ENCODE data around the gene CDKN2D.
A peak's percentile ranks its signal among the peaks of the same experiment; 100 is the strongest.

Gene CDKN2D

DNA sequence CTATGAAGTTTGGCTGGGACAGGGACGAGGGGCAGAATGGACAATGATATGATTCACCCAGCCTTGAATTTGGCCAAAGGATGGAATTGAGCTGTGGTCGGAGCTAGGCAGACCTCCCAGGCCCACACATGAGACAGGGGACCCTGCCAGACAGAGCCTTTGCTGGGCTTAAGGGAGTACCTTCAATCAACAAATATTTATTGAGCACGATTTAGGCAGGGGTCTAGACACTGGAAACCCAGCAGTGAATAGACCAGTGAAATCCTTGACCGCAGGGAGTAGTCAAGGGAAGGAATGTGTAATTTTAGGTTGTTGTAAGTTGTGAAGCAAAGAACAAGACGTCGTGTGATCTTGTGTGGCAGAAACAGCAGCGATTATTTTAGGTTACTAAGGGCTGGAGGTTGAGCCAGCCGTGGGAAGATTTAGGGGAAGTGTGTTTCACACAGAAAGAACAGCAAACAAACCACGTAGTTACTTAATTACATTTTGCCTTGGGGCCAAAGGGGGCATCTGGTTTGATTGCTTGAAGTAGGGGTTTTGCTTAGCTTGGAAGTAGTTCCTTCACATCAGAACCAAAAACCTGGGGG is 35.2 kb upstream of the CDKN2D start:
- Histone ChIP-seq H3K4me1 (ENCODE audit: control extremely low read depth in 1 of 4, control insufficient read depth in 4 of 4, insufficient read depth in 4 of 4, low read length in 3 of 4) (peaks cover 10 to 37% (median 28%) of the 10 kb centered on the region in 4 experiments), H3K4me3 (ENCODE audit: control insufficient read depth in 1 of 7, extremely low read depth in 1 of 7, insufficient read depth in 4 of 7, low read depth in 2 of 7, low read length in 6 of 7) (peak overlapping the region; percentile 85 to 95 (median 91)), H3K36me3 (ENCODE audit: control insufficient read depth in 4 of 4, insufficient read depth in 4 of 4, low read length in 3 of 4) (no peaks in the 10 kb centered on the region), H3K27ac (ENCODE audit: insufficient read depth in 1 of 2, low read depth in 1 of 2, low read length in 2 of 2, poor library complexity in 1 of 2, severe bottlenecking in 2 of 2) (peak overlapping the region; percentile 52 to 86), H3K9me3 (ENCODE audit: control extremely low read depth in 1 of 5, control insufficient read depth in 4 of 5, insufficient read depth in 2 of 5, low read depth in 1 of 5, low read length in 4 of 5) (no peaks in the 10 kb centered on the region), H3K27me3 (replicated peaks in 2 of 5; ENCODE audit: control insufficient read depth in 4 of 5, insufficient read depth in 5 of 5, low read length in 4 of 5) (no peaks in the 10 kb centered on the region)
- POLR2A ChIA-PET, result interaction anchor here (1.9 kb wide), 1 partner anchor 40 kb away, joined by 11 read pairs; no protein-coding TSS in a partner anchor
- CTCF ChIA-PET, result interaction anchor here (0.9 to 2.3 kb wide), 9 partner anchors 9 to 63 kb away, joined by 3 to 12 read pairs (median 3); no protein-coding TSS in a partner anchor
- WGBS (ENCODE audit: insufficient coverage), result 24% methylated on average over 4 of the region's 9 CpGs
- DNase-seq, result peak; percentile 58 to 87 (median 85)

DNA sequence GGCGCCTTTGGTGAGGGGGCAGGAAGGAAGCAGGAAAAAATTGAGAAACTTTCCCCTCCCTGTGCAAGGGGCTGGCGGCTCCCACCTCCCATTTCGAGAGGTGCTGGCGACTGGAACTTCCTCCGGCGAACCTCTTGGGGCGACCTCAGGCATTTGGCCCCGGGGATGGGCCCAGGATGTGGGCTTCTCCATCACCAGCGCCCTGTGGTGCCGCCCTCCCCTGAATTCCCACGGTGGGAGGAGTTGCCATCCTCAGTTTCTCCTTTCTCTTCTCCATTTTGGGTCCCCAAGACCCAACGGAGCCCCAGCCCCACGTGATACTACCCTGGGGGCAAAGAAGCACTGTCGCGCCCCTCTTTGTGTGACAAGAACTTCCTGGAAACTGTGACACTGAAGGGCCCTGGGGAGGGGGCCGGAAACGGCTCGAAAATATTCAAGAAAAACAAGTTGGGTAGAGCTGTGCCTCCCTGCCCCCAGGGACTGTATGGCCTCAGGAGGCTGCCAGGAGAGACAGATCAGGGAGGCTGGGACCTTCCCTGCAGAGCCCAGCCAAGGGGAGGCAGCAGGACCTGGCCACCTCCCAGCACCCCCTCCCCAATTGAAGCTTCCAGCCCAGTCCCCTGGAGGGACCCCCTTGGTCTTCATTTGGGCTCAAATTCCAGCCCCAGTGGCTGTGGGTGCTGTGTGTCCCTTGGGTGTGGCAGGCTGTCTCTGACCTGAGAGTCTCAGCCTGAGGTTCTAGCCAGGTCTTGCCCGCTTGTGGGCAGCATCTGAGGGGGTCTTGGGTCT is 34.5 kb upstream of the CDKN2D start:
- no peaks in the 10 kb centered on the region for H3K27me3 ChIP-seq (replicated peaks in 2 of 5; ENCODE audit: control insufficient read depth in 4 of 5, insufficient read depth in 5 of 5, low read length in 4 of 5)
- CTCF ChIA-PET, result interaction anchor here (1.0 to 2.3 kb wide), 4 partner anchors 17 to 40 kb away, joined by 3 to 12 read pairs (median 4); no protein-coding TSS in a partner anchor

DNA sequence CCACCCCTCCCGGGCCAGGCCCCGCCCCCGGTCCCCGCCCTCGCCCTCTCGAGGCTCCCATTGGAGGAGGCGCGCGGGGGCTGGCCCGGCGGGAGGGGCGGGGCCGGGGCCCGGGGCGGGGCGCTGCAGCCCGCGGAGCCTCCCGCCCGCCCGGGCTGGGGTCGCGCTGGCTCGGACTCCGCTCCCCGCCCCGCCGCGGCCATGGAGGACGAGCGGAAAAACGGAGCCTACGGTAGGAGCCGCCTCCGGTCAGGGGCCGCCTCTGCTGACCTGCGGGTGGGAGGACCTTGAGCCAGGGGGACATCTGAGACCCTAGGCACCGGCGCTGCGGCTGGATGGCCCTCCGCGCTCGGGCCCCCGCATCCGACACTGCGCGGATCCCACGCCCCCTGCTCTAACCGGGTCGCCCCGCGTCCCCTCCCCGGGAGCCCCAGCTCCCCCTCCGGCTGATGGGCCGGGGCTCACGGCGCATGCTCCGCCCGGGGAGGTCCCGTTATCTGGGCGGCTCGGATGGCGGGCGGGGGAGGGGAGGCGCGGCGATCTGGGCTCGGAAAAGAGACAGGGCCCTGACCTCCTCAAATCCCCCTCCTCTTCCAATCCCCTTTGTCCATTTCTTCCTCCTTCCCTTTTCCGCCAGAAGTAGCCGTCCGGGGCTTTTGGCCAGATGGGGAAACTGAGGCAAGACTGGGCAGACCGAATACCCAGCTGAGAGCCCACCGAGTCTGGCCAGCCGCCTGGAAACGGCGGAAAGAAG is 33.7 kb upstream of the CDKN2D start:
- POLR2A ChIA-PET, result interaction anchor here (1.9 kb wide), 1 partner anchor 42 kb away, joined by 11 read pairs; no protein-coding TSS in a partner anchor
- Histone ChIP-seq H3K4me3 (ENCODE audit: control insufficient read depth in 1 of 7, extremely low read depth in 1 of 7, insufficient read depth in 4 of 7, low read depth in 2 of 7, low read length in 6 of 7) (peak overlapping the region; percentile 85 to 95 (median 91)), H3K4me1 (ENCODE audit: control extremely low read depth in 1 of 4, control insufficient read depth in 4 of 4, insufficient read depth in 4 of 4, low read length in 3 of 4) (peaks cover 10 to 42% (median 32%) of the 10 kb centered on the region in 4 experiments), H3K27me3 (replicated peaks in 2 of 5; ENCODE audit: control insufficient read depth in 4 of 5, insufficient read depth in 5 of 5, low read length in 4 of 5) (no peaks in the 10 kb centered on the region), H3K36me3 (ENCODE audit: control insufficient read depth in 4 of 4, insufficient read depth in 4 of 4, low read length in 3 of 4) (no peaks in the 10 kb centered on the region), H3K9me3 (ENCODE audit: control extremely low read depth in 1 of 5, control insufficient read depth in 4 of 5, insufficient read depth in 2 of 5, low read depth in 1 of 5, low read length in 4 of 5) (no peaks in the 10 kb centered on the region), H3K27ac (ENCODE audit: insufficient read depth in 1 of 2, low read depth in 1 of 2, low read length in 2 of 2, poor library complexity in 1 of 2, severe bottlenecking in 2 of 2) (peak overlapping the region; percentile 52 to 86)
- DNase-seq, result peak; percentile 65 to 80 (median 75)
- CTCF ChIA-PET, result interaction anchor here (0.5 to 2.3 kb wide), 9 partner anchors 9 to 98 kb away, joined by 3 to 12 read pairs (median 4); partner anchors contain the start of gene QTRT1
- under 1% methylated on average over 27 of the region's 76 CpGs for WGBS (ENCODE audit: insufficient coverage)

More for the DNA sequence above, 34.5 kb upstream of the CDKN2D start:
- H3K4me3 ChIP-seq (ENCODE audit: control insufficient read depth in 1 of 7, extremely low read depth in 1 of 7, insufficient read depth in 4 of 7, low read depth in 2 of 7, low read length in 6 of 7), result peak overlapping the region; percentile 85 to 95 (median 91)
- 6% methylated on average over 17 of the region's 19 CpGs for WGBS (ENCODE audit: insufficient coverage)
- POLR2A ChIA-PET, result interaction anchor here (1.9 kb wide), 1 partner anchor 41 kb away, joined by 11 read pairs; no protein-coding TSS in a partner anchor
- H3K9me3 ChIP-seq (ENCODE audit: control extremely low read depth in 1 of 5, control insufficient read depth in 4 of 5, insufficient read depth in 2 of 5, low read depth in 1 of 5, low read length in 4 of 5), result no peaks in the 10 kb centered on the region
- peaks cover 10 to 37% (median 28%) of the 10 kb centered on the region in 4 experiments for H3K4me1 ChIP-seq (ENCODE audit: control extremely low read depth in 1 of 4, control insufficient read depth in 4 of 4, insufficient read depth in 4 of 4, low read length in 3 of 4)
- peak in 2 of 3 donors; percentile 66 to 75 for DNase-seq
- H3K27ac ChIP-seq (ENCODE audit: insufficient read depth in 1 of 2, low read depth in 1 of 2, low read length in 2 of 2, poor library complexity in 1 of 2, severe bottlenecking in 2 of 2), result peak overlapping the region; percentile 52 to 86
- H3K36me3 ChIP-seq (ENCODE audit: control insufficient read depth in 4 of 4, insufficient read depth in 4 of 4, low read length in 3 of 4), result no peaks in the 10 kb centered on the region

DNA sequence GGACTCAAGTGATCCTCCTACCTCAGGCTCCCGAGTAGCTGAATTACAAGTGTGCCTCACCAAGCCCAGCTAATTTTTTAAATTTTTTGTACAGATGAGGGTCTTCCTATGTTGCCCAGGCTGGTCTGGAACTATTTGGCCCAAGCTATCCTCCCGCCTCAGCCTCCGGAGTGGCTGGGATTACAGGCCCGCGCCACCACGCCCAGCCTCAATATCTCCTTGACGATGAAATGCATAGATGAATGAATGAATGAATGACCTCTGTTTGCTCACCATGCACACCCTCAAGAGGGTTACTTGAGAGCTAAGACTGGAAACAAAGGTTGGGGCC is 33.2 kb upstream of the CDKN2D start:
- WGBS (ENCODE audit: insufficient coverage), result 46% methylated on average over 6 of the region's 7 CpGs
- Histone ChIP-seq H3K4me3 (ENCODE audit: control insufficient read depth in 1 of 7, extremely low read depth in 1 of 7, insufficient read depth in 4 of 7, low read depth in 2 of 7, low read length in 6 of 7) (peak overlapping the region in 2 of 7 experiments; percentile 11 to 25), H3K4me1 (ENCODE audit: control extremely low read depth in 1 of 4, control insufficient read depth in 4 of 4, insufficient read depth in 4 of 4, low read length in 3 of 4) (peaks cover 12 to 48% (median 36%) of the 10 kb centered on the region in 4 experiments), H3K27ac (ENCODE audit: insufficient read depth in 1 of 2, low read depth in 1 of 2, low read length in 2 of 2, poor library complexity in 1 of 2, severe bottlenecking in 2 of 2) (no peak overlapping the region), H3K27me3 (replicated peaks in 2 of 5; ENCODE audit: control insufficient read depth in 4 of 5, insufficient read depth in 5 of 5, low read length in 4 of 5) (no peaks in the 10 kb centered on the region), H3K9me3 (ENCODE audit: control extremely low read depth in 1 of 5, control insufficient read depth in 4 of 5, insufficient read depth in 2 of 5, low read depth in 1 of 5, low read length in 4 of 5) (no peaks in the 10 kb centered on the region), H3K36me3 (ENCODE audit: control insufficient read depth in 4 of 4, insufficient read depth in 4 of 4, low read length in 3 of 4) (no peaks in the 10 kb centered on the region)
- ChIA-PET POLR2A (no interaction called here), CTCF (interaction anchor here (0.5 to 1.4 kb wide), 8 partner anchors 9 to 99 kb away, joined by 3 to 7 read pairs (median 4); partner anchors contain the start of gene QTRT1)
- DNase-seq, result no peak

DNA sequence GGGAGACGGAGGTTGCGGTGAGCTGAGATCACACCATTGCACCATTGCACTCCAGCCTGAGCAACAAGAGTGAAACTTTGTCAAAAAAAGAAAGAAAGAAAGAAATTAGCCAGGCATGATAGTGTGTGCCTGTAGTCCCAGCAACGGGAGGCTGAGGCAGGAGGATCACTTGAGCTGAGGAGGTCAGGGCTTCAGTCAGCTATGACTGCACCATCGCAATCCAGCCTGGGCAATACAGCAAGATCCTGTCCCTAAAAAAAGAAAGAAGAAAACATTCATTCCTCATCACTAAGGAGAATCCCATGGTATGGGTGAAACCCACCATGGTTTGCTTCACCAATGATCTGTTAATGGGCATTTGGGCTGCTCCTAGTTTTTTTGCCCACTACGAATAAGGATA is 31.4 kb upstream of the CDKN2D start:
- Histone ChIP-seq H3K4me3 (ENCODE audit: control insufficient read depth in 1 of 7, extremely low read depth in 1 of 7, insufficient read depth in 4 of 7, low read depth in 2 of 7, low read length in 6 of 7) (no peak overlapping the region), H3K36me3 (ENCODE audit: control insufficient read depth in 4 of 4, insufficient read depth in 4 of 4, low read length in 3 of 4) (no peaks in the 10 kb centered on the region), H3K4me1 (ENCODE audit: control extremely low read depth in 1 of 4, control insufficient read depth in 4 of 4, insufficient read depth in 4 of 4, low read length in 3 of 4) (peaks cover 19 to 59% (median 52%) of the 10 kb centered on the region in 4 experiments), H3K27me3 (replicated peaks in 2 of 5; ENCODE audit: control insufficient read depth in 4 of 5, insufficient read depth in 5 of 5, low read length in 4 of 5) (no peaks in the 10 kb centered on the region), H3K9me3 (ENCODE audit: control extremely low read depth in 1 of 5, control insufficient read depth in 4 of 5, insufficient read depth in 2 of 5, low read depth in 1 of 5, low read length in 4 of 5) (no peaks in the 10 kb centered on the region), H3K27ac (ENCODE audit: insufficient read depth in 1 of 2, low read depth in 1 of 2, low read length in 2 of 2, poor library complexity in 1 of 2, severe bottlenecking in 2 of 2) (no peak overlapping the region)
- WGBS (ENCODE audit: insufficient coverage), result 90% methylated on average over 1 of the region's 5 CpGs
- POLR2A ChIA-PET, result no interaction called here
- CTCF ChIA-PET, result interaction anchor here (0.9 to 2.2 kb wide), 5 partner anchors 16 to 45 kb away, joined by 3 to 12 read pairs (median 5); partner anchors contain the start of gene KRI1
- DNase-seq, result no peak

DNA sequence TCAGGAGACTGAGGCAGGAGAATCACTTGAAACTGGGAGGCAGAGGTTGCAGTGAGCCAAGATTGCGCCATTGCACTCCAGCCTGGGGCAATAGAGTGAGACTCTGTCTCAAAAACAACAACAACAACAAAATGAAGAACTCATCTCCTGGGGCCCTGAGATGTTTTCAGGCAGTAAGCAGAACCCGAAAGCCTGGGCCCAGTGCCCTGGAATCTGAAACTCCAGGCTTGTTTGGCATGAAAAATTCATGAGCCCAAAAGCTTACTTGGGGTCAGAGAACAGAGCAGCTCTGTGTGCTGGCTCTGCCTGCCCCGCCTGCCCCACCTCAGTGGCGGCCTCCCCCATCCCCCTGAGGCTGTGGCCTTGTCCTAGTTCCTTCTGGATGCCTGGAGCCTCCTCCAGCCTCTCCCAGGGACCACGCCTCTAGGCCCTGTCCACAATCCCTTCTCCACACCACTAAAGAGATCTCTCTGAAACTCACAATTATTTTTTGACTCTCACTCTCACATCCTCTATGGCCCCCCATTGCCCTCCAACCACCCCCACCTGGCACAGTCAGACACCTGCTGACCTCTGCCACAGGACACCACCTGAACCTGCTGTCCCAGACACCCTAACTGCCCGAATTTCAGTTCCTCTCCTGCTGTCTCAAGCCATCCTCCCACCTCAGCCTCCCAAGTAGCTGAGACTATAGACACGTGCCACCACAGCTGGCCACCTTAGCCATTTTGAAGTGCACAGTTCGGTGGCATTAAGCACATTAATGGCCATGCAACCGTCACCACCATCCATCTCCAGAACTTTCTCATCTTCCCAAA is 25.2 kb upstream of the CDKN2D start:
- Histone ChIP-seq H3K4me3 (ENCODE audit: control insufficient read depth in 1 of 7, extremely low read depth in 1 of 7, insufficient read depth in 4 of 7, low read depth in 2 of 7, low read length in 6 of 7) (no peak overlapping the region), H3K27ac (ENCODE audit: insufficient read depth in 1 of 2, low read depth in 1 of 2, low read length in 2 of 2, poor library complexity in 1 of 2, severe bottlenecking in 2 of 2) (no peak overlapping the region), H3K36me3 (ENCODE audit: control insufficient read depth in 4 of 4, insufficient read depth in 4 of 4, low read length in 3 of 4) (no peaks in the 10 kb centered on the region), H3K4me1 (ENCODE audit: control extremely low read depth in 1 of 4, control insufficient read depth in 4 of 4, insufficient read depth in 4 of 4, low read length in 3 of 4) (peaks cover 9 to 39% (median 25%) of the 10 kb centered on the region in 4 experiments), H3K9me3 (ENCODE audit: control extremely low read depth in 1 of 5, control insufficient read depth in 4 of 5, insufficient read depth in 2 of 5, low read depth in 1 of 5, low read length in 4 of 5) (no peaks in the 10 kb centered on the region), H3K27me3 (replicated peaks in 2 of 5; ENCODE audit: control insufficient read depth in 4 of 5, insufficient read depth in 5 of 5, low read length in 4 of 5) (no peaks in the 10 kb centered on the region)
- POLR2A ChIA-PET, result interaction anchor here (0.8 kb wide), 1 partner anchor 25 kb away, joined by 3 read pairs; no protein-coding TSS in a partner anchor
- DNase-seq, result no peak
- CTCF ChIA-PET, result interaction anchor here (1.0 to 2.8 kb wide), 3 partner anchors 10 to 54 kb away, joined by 3 to 18 read pairs (median 4); no protein-coding TSS in a partner anchor
- 87% methylated on average over 7 of the region's 9 CpGs for WGBS (ENCODE audit: insufficient coverage)
